Caki2 (cell line): Measurements from ENCODE around the gene PTCD1. TPM values are rescaled to one million over a fixed set of nuclear protein-coding genes. Genes with fewer than 3 reads are reported as not detected.
"Not testable (repeated sequence)": the region's sequence is repeated elsewhere in the genome, so short reads cannot be mapped to it uniquely, and the experiment has no call there.

Source experiments
- DNase-seq: peaks from one replicate; pipeline ENCODE4 v3.0.0-alpha.2; 2015; ENCODE audit warnings: low read depth
- in situ Hi-C: cut with HindIII; loops from 2 replicates; pipeline ENCODE4 v1.10.0; 2016; ENCODE audit warnings: low sequenced_read_pairs, low pct_unique_long_range_greater_than_20kb, mixed read lengths
- total RNA-seq: library from RNA; depleted of rRNA; stranded (reverse); fragments of >200 nt; shearing (Covaris generic); gene quantifications from 2 replicates; pipeline ENCODE4 v1.2.3, GENCODE V29; 2014; ENCODE audit warnings: low replicate concordance; rRNA removed

Gene PTCD1
- total RNA-seq, 1 experiment from 2014 or later, result 7.3 TPM

GRCh38 chr7:99380032-99380822, 58.4 kb downstream of the PTCD1 start:
- in situ Hi-C loops, result no loop called here
- DNase-seq, result peak; percentile 88

GRCh38 chr7:99379693-99380031, 58.9 kb downstream of the PTCD1 start:
- in situ Hi-C loops, DNase-seq: not testable (repeated sequence)

GRCh38 chr7:99379043-99379577, 59.5 kb downstream of the PTCD1 start:
- DNase-seq, result peak; percentile 81
- in situ Hi-C loops, result no loop called here

- peak; percentile 86 for DNase-seq
These were observed 63.4 kb downstream of the PTCD1 start for GRCh38 chr7:99375070-99375807.

GRCh38 chr7:99374111-99375064, 64.2 kb downstream of the PTCD1 start, which contains the start of gene ARPC1B:
Gene ARPC1B, plus strand, starts transcription at chr7:99374730. Its CDS starts 10,985 bp downstream, at chr7:99385715.
- in situ Hi-C loops, result no loop called here

More at GRCh38 chr7:99375070-99375807, 63.4 kb downstream of the PTCD1 start:
- in situ Hi-C loops, result no loop called here

GRCh38 chr7:99373091-99374066, 65.2 kb downstream of the PTCD1 start:
- in situ Hi-C loops, result no loop called here
- DNase-seq, result no peak

More at GRCh38 chr7:99374111-99375064, 64.2 kb downstream of the PTCD1 start, which contains the start of gene ARPC1B:
- peak; percentile 65 for DNase-seq

- no peak for DNase-seq
- in situ Hi-C loops, result no loop called here
These were observed 66.1 kb downstream of the PTCD1 start for GRCh38 chr7:99372275-99373090.

- in situ Hi-C loops, result no loop called here
- no peak for DNase-seq
These were observed 67.2 kb downstream of the PTCD1 start for GRCh38 chr7:99371376-99371920.

- no peak for DNase-seq
- in situ Hi-C loops, result no loop called here
These were observed 68.7 kb downstream of the PTCD1 start for GRCh38 chr7:99369767-99370391.

GRCh38 chr7:99368750-99369389, 69.7 kb downstream of the PTCD1 start:
- in situ Hi-C loops, result no loop called here
- DNase-seq, result no peak

Other genes with a start within 250 kb of the PTCD1 start
- gene KPNA7, start 230.7 kb downstream of the PTCD1 start, total RNA-seq, result 1.1 and 2.3 TPM in 2 replicates
- gene MYH16, start 166.0 kb downstream of the PTCD1 start, total RNA-seq, result 0.09 and 0.24 TPM in 2 replicates
- gene ARPC1A, start 112.9 kb downstream of the PTCD1 start, total RNA-seq, result 125 and 179 TPM in 2 replicates
- 491 and 523 TPM in 2 replicates for gene ARPC1B, start 64.1 kb downstream of the PTCD1 start, total RNA-seq
- gene PDAP1, start 30.2 kb downstream of the PTCD1 start, total RNA-seq, result 144 and 213 TPM in 2 replicates
- gene BUD31, start 29.8 kb downstream of the PTCD1 start, total RNA-seq, result 73.2 and 100 TPM in 2 replicates
- 31.4 and 31.7 TPM in 2 replicates for gene CPSF4, start 145 bp upstream of the PTCD1 start, total RNA-seq
- gene ATP5MF, start 27.4 kb upstream of the PTCD1 start, total RNA-seq, result 1,239 and 1,635 TPM in 2 replicates
- 8.7 and 12.2 TPM in 2 replicates for gene ZNF789, start 34.1 kb upstream of the PTCD1 start, total RNA-seq
- gene ZNF394, start 61.5 kb upstream of the PTCD1 start, total RNA-seq, result 11.9 and 17.8 TPM in 2 replicates
- 5.3 and 6.7 TPM in 2 replicates for gene ZKSCAN5, start 65.9 kb upstream of the PTCD1 start, total RNA-seq
- 1.8 and 4.1 TPM in 2 replicates for gene FAM200A, start 113.3 kb upstream of the PTCD1 start, total RNA-seq
- 10.7 and 20.9 TPM in 2 replicates for gene ZNF655, start 119.8 kb upstream of the PTCD1 start, total RNA-seq
- gene TMEM225B, start 159.5 kb upstream of the PTCD1 start, total RNA-seq, result not detected in 2 replicates
- gene ZSCAN25, start 178.1 kb upstream of the PTCD1 start, total RNA-seq, result 5.3 and 11.8 TPM in 2 replicates
- gene CYP3A5, start 241.2 kb upstream of the PTCD1 start, total RNA-seq, result 0.49 and 6.0 TPM in 2 replicates